ENCODE measurements around the gene ASPSCR1.

- TF ChIP-seq CTCF (conservative IDR thresholded peaks at IDR 0.05): no peak
- no peak for TF ChIP-seq ZFX (IDR thresholded peaks at IDR 0.05)
Measured at GRCh38 chr17:81951785-81952684, 25.4 kb upstream of the ASPSCR1 start.

Data from C4-2B (cell line).